GM12892 (cell line): ENCODE data around the gene TMEM38A.

Experiments
- POLR2A ChIP-seq: IDR thresholded peaks from 2 replicates; pipeline ENCODE4 v1.6.1; 2011; ENCODE audit warnings: low read depth, low read length, control low read depth
- TAF1 ChIP-seq: IDR thresholded peaks from 2 replicates; pipeline ENCODE4 v1.6.1; 2011; ENCODE audit warnings: low read depth, mild to moderate bottlenecking, control low read depth, low read length, borderline replicate concordance

GRCh38 chr19:16702123-16702522 lies 41.2 kb downstream of the TMEM38A start:
- no peak for TF ChIP-seq POLR2A
- TF ChIP-seq TAF1: no peak
